GM19452 (cell line): ENCODE data around the gene COP1.

Experiments
- ATAC-seq: cut with Tn5 transposase; IDR thresholded peaks from one replicate; pipeline ENCODE4 v1.9.1; 2021; ENCODE audit not compliant: unreplicated experiment

The COP1 gene

GRCh38 chr1:175976865-175977642 is 230.0 kb downstream of the COP1 start:
- ATAC-seq, result no peak

GRCh38 chr1:175969231-175969630 is 237.9 kb downstream of the COP1 start:
- ATAC-seq, result no peak

- no peak for ATAC-seq
These were observed 238.5 kb downstream of the COP1 start for GRCh38 chr1:175968486-175969172.

DNA sequence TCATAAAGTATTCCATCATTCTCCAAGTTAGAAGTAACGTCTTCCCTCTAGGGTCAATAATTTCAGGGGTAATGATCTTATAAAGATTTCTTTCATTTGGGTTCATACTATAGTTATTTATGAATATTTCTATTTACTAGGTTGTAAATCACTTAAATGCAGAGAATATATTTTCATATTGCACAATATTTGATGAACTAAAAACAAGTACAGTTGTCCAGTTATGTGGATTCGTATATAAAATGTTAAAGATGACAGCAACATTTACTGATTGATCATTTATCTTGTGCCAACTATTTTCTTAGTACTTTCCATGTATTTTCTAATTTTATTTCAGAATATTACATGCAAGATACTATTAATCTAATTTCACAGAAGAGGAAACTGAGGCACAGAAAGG is 243.3 kb downstream of the COP1 start:
- no peak for ATAC-seq

DNA sequence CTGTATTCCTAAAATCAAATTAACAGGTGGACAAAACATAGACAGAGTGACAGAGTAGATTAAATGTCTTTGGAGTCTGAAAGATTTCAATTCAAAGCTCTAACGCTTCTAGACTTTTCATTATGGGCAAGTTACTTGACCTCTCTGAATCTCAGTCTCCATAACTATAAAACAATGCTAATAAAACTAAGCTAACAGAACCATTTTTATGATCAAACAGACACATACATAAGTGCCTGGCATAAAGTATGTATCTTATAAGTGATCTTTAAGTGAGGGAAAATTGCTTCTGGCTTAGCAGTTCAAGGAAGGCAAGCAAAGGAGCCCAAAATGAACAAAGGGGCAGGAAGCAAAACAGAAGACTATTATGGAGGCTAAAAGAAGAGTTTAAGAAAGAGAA is 246.9 kb downstream of the COP1 start:
- ATAC-seq, result no peak

DNA sequence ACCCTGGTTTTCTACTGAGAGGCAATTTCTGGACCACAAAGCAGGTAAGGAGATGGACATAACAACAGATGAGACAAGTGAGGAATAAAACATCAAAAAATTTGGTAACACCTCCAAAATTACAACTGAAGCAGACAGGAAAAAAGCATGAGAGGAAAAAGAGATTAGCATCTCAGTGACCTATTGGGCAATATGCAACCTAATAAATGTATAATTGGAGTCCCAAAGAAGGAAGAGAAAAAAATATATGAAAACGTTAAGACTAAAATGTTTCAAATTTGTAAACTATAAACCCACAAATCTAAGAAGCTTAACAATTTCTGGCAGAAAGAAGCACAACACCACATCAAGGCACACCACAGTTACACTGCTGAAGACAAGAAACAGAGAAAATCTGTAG is 255.5 kb downstream of the COP1 start:
- no peak for ATAC-seq

DNA sequence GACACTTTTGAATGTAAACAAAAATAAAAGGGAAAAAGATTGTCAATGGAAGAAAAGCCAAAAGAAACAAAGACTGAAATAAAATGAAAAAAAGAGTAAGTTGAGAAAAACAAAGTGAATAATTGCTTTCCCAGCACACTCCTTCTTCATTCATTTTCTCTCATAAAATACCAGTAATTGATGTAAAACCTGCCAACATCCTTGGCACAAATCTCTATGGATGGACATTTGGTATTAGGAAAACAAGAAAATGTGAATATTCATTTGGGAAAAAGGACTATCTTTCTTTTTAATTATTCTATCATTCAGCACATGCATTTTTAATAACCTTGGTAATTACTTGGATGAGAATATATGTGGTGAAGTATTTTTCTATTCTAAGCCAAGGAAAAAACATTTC is 259.3 kb downstream of the COP1 start:
- no peak for ATAC-seq

GRCh38 chr1:175944591-175944990 is 262.5 kb downstream of the COP1 start:
- no peak for ATAC-seq

DNA sequence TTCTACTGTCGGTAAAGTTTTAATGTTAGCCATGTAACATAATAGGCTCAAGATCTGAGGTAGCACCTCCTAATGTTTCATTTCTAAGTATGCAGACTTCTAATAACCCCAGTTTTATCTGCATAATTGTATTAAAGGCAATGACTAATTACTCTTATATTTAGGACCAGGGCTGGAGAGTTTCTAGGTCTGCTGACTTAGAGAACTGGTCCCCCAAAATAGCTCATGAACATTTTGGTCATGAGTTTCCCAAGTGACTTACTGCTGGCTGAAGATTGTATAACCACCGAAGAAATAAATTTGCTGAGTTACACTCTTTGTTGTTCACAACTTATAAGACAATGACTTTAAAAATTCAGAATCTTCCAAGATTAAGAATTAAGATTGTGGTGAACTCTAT is 265.9 kb downstream of the COP1 start:
- no peak for ATAC-seq

- no peak for ATAC-seq
These were observed 270.4 kb downstream of the COP1 start for GRCh38 chr1:175936736-175937135.

- ATAC-seq, result no peak
These were observed 271.4 kb downstream of the COP1 start for GRCh38 chr1:175935566-175936115.

DNA sequence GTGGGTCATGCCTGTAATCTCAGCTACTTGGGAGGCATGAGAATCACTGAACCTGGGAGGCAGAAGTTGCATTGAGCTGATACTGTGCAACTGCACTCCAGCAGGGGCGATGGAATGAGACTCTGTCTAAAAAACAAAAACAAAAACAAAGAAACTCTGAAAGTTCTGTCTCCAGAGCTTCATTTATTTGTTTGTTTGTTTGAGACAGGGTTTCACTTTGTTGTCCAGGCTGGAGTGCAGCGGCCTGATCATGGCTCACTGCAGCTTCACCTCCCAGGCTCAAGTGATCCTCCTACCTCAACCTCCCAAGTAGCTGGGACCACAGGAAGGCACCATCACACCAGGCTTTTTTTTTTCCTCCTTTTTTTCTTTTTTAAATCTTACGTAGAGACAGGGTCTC is 271.9 kb downstream of the COP1 start:
- ATAC-seq, result no peak

DNA sequence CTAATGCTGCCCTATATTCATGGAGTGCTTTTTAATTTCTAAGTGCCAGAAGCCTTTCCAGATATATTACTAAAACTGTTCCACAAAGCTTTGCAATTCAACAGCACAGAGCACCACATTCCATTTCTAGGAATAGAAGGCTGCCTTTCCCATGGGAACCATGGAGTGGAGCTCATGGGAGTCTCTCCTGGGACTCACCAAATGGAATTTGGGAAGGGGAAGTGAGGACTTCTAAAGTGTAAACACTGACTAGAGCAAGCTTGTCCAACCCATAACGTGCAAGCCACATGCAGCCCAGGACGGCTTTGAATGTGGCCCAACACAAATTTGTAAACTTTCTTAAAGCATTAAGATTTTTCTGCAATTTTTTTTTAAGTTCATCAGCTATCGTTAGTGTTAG is 273.3 kb downstream of the COP1 start:
- ATAC-seq, result no peak

- ATAC-seq, result no peak
These were observed 279.1 kb downstream of the COP1 start for GRCh38 chr1:175927944-175928343.

GRCh38 chr1:175922254-175922881 is 284.7 kb downstream of the COP1 start:
- ATAC-seq, result no peak

DNA sequence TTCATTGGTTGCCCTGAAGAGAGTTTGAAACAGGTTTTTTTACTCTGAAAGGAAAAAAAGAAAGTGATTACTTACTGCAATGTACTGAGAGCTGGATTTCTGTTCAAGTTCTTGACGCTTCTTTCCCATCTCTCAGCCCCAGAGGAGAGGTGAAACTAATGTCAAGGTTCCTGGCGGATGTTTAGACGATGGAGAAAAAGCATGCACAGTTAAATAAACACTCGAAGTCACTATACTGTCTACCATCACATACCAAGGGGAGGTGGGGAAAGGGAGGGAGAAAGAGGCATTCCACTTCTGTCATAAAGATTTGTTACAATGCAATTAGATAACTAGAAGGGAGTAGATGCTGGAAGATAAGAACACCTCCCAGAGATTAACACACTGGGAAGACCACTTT is 286.7 kb downstream of the COP1 start:
- ATAC-seq, result no peak

DNA sequence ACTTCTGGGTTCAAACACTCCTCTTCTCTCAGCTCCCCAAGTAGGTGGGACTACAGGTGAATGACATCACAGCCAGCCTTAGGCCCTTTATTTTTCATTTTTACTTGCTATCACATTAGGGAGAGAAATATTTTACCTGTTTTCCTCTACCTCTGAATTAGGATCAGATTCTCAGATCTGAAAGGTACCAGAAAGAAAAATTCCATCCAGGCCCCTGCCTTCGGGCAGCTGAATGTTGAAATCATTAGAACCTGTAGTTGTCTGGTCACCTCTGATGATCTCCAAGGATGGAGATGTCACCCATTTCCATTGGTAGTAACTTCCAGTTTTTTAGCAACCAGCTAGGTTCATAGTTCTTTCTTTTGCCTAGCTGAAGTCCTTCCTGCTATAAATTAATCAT is 288.1 kb downstream of the COP1 start:
- no peak for ATAC-seq

- no peak for ATAC-seq
These were observed 288.7 kb downstream of the COP1 start for GRCh38 chr1:175918364-175918801.

DNA sequence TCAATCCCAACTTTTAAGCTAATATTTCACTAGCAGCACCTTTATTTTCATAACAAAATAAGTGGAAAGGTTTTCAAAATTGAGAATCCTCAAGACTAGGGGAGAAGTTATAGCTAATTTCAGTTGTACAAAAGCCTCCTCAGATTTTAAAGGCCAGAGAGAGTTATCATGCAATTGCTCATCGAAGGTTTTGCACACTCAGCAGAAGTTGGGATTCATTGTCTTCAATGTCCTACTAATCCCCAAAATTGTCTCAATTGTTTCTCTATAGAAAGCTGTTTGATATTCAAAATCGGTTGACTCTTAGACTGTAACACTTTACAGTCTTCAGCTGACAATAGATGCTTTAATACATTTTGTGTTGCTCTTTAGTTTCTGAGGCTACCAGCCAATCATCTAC is 293.0 kb downstream of the COP1 start:
- no peak for ATAC-seq

- ATAC-seq, result no peak
These were observed 295.9 kb downstream of the COP1 start for GRCh38 chr1:175911138-175911537.

DNA sequence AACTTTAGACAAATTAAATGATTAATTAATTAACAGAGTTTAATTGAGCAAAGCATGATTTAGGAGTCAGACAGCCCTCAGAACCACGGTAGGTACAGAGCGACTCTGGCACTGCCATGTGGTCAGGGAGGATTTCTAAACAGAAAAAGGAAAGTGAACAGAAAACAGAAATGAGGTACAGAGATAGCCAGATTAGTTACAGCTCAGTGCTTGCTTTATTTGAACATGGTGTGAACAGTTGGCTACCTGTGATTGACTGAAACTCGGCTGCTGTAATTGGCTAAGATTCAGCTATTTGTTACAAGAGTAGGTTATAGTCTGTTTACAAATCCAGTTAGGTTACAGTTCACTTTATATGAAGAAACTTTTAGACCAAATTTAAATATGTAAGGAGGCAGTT is 300.7 kb downstream of the COP1 start:
- no peak for ATAC-seq

DNA sequence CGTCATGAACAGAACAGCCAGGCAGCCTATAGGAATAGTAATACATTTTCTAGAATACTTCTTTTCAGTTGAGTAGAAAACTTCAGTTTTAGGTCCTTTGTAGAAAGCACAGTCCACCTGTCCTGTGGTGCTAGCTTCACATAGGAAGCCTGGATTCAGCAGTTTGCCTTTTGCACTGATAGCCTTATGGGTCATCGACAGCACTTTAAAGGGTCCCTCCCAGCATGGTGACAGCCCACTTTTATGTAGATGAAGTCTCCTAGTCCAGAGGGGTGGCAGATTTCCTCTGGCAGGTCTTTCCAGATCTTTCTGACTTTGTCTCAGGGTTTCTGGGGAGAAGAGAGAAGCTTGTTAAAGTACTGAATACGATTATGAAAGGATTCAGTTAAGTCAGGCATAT is 302.3 kb downstream of the COP1 start:
- no peak for ATAC-seq
